Endothelial cell of umbilical vein (primary cell): ENCODE results near the gene ANKS1A. TPM values are rescaled to one million over a fixed set of nuclear protein-coding genes. Genes with fewer than 3 reads are reported as not detected.
"Not testable (repeated sequence)": the region's sequence is repeated elsewhere in the genome, so short reads cannot be mapped to it uniquely, and the experiment has no call there.

ENCODE experiments used
- BruUV-seq: library from RNA; stranded (reverse); fragments of 400-500 nt; replicated peaks from 2 replicates; lab custom pipeline; 2021; lab: Mats Ljungman, UMichigan
- CTCF ChIA-PET: fragments of 300-600, 350-600 bp; sonication (Branson Sonifier 250); formaldehyde crosslinking; loops from one replicate; lab custom pipeline; 2021; ENCODE audit warnings: antibody characterized with exemption, inconsistent platforms; lab: Charles Lee
- POLR2A ChIA-PET: fragments of 300-600, 350-600 bp; sonication (Branson Sonifier 250); formaldehyde crosslinking; loops from one replicate; lab custom pipeline; 2021; ENCODE audit warnings: antibody characterized with exemption, inconsistent platforms; lab: Charles Lee
- DNase-seq: peaks from one replicate; pipeline ENCODE4 v3.0.0-alpha.2; 2011; ENCODE audit warnings: low read depth, low spot score
- FAIRE-seq: peaks from 2 replicates; lab custom pipeline; 2011; peaks lifted over from hg19 to GRCh38; lab: Jason Lieb, UNC
- H2AFZ ChIP-seq: 2 replicates; pipeline ENCODE4 v1.6.0; 2012; ENCODE audit warnings: low read depth, low read length, control low read depth, inconsistent platforms
- H3K27ac ChIP-seq: 2 replicates; pipeline ENCODE4 v1.5.1; 2011; ENCODE audit warnings: low read depth, mild to moderate bottlenecking, control low read depth, low read length, moderate library complexity; ENCODE audit not compliant: insufficient read depth
- H3K27me3 ChIP-seq, 2 experiments: 2 replicates each; pipeline versions ENCODE4 v1.6.0 to v1.6.1; 2011; ENCODE audit warnings: low read length in 2 of 2, mixed read lengths in 1 of 2; ENCODE audit not compliant: control insufficient read depth in 2 of 2, insufficient read depth in 2 of 2
- H3K36me3 ChIP-seq, 2 experiments: 2 replicates in 1 of 2; 3 replicates in 1 of 2; pipeline ENCODE4 v1.5.1; 2011; ENCODE audit warnings: low read length in 2 of 2, mild to moderate bottlenecking in 1 of 2, moderate library complexity in 1 of 2; ENCODE audit not compliant: control insufficient read depth in 2 of 2, insufficient read depth in 2 of 2; ENCODE audit errors: extremely low read depth in 1 of 2
- H3K4me1 ChIP-seq: 3 replicates; pipeline ENCODE4 v1.5.1; 2011; ENCODE audit warnings: mild to moderate bottlenecking, low read length; ENCODE audit not compliant: control insufficient read depth, insufficient read depth; ENCODE audit errors: extremely low read depth
- H3K4me2 ChIP-seq: 2 replicates; pipeline ENCODE4 v1.6.1; 2011; ENCODE audit warnings: low read length, control low read depth, mixed read lengths; ENCODE audit not compliant: insufficient read depth
- H3K4me3 ChIP-seq, 3 experiments: fragments of 200-600 bp in 1 of 3; sonication (generic), shearing (Covaris generic) in 1 of 3; replicated peaks in 1 of 3; 2 replicates each; pipeline ENCODE4 v1.5.1; 2011 to 2016; ENCODE audit warnings: control low read depth in 3 of 3, low read length in 3 of 3, mild to moderate bottlenecking in 2 of 3, inconsistent platforms in 1 of 3, low read depth in 1 of 3, moderate library complexity in 1 of 3; ENCODE audit not compliant: insufficient read depth in 1 of 3
- H3K79me2 ChIP-seq: 2 replicates; pipeline ENCODE4 v1.6.0; 2012; ENCODE audit warnings: low read length, inconsistent platforms; ENCODE audit not compliant: control insufficient read depth, insufficient read depth
- H3K9ac ChIP-seq: replicated peaks from 2 replicates; pipeline ENCODE3; 2011; ENCODE audit warnings: low read length, control low read depth; ENCODE audit not compliant: insufficient read depth; ENCODE audit errors: extremely low read depth
- H3K9me1 ChIP-seq: replicated peaks from 3 replicates; pipeline ENCODE4 v1.6.0; 2011; ENCODE audit warnings: mild to moderate bottlenecking, low read length; ENCODE audit not compliant: control insufficient read depth, insufficient read depth; ENCODE audit errors: extremely low read depth
- H3K9me3 ChIP-seq: replicated peaks from 2 replicates; pipeline ENCODE4 v1.5.1; 2012; ENCODE audit warnings: low read length, inconsistent platforms; ENCODE audit not compliant: control insufficient read depth, insufficient read depth
- H4K20me1 ChIP-seq: replicated peaks from 2 replicates; pipeline ENCODE3; 2011; ENCODE audit warnings: mild to moderate bottlenecking, low read length; ENCODE audit not compliant: control insufficient read depth, insufficient read depth; ENCODE audit errors: extremely low read depth
- CTCF ChIP-seq, 2 donors: IDR thresholded peaks; 1 replicate in 1 of 2; 2 replicates in 1 of 2; pipeline ENCODE4 v1.5.1; 2011; ENCODE audit warnings: low read length in 2 of 2, mild to moderate bottlenecking in 2 of 2, moderate library complexity in 2 of 2, control low read depth in 1 of 2, inconsistent platforms in 1 of 2, low read depth in 1 of 2; ENCODE audit not compliant: insufficient read depth in 1 of 2; ENCODE audit errors: extremely low read depth in 1 of 2
- EZH2 ChIP-seq: IDR thresholded peaks from 2 replicates; pipeline ENCODE4 v1.6.1; 2012; ENCODE audit warnings: borderline replicate concordance, low read depth, mild to moderate bottlenecking, moderate library complexity, low read length, inconsistent platforms; ENCODE audit not compliant: severe bottlenecking
- FOS ChIP-seq: IDR thresholded peaks from 2 replicates; pipeline ENCODE4 v1.6.1; 2011; ENCODE audit warnings: mild to moderate bottlenecking, low read length, moderate library complexity, borderline replicate concordance; ENCODE audit not compliant: insufficient read depth
- GATA2 ChIP-seq: IDR thresholded peaks from 2 replicates; pipeline ENCODE4 v1.7.0; 2011; ENCODE audit warnings: low read depth, mild to moderate bottlenecking, moderate library complexity, mixed read lengths, low read length; ENCODE audit not compliant: insufficient read length, insufficient read depth
- JUN ChIP-seq: IDR thresholded peaks from 2 replicates; pipeline ENCODE4 v1.6.1; 2011; ENCODE audit warnings: borderline replicate concordance, low read depth; ENCODE audit not compliant: insufficient read length, insufficient read depth
- MAX ChIP-seq: IDR thresholded peaks from 2 replicates; pipeline ENCODE4 v1.6.1; 2011; ENCODE audit not compliant: insufficient read depth, insufficient read length
- MYC ChIP-seq: IDR thresholded peaks from one replicate; pipeline ENCODE4 v1.6.1; 2011; ENCODE audit warnings: mild to moderate bottlenecking, low read depth, low read length
- POLR2A ChIP-seq: IDR thresholded peaks from 2 replicates; pipeline ENCODE4 v1.6.1; 2012; ENCODE audit warnings: low read depth, mild to moderate bottlenecking, control low read depth, low read length
- POLR2AphosphoS5 ChIP-seq: IDR thresholded peaks from 2 replicates; pipeline ENCODE4 v1.6.1; 2012; ENCODE audit warnings: low read depth, mild to moderate bottlenecking, control low read depth, low read length, moderate library complexity; ENCODE audit not compliant: insufficient read depth
- dilution Hi-C: fragments of 300-500 bp; cut with MboI; formaldehyde crosslinking; loops from one replicate; pipeline ENCODE4 v1.15.0; 2019; ENCODE audit warnings: low sequenced_read_pairs; ENCODE audit not compliant: extremely low pct_ligation_motif_present
- intact Hi-C: fragments of 100-400 bp; cut with micrococcal nuclease; formaldehyde crosslinking; loops from one replicate; pipeline ENCODE4 v1.10.0; 2022
- polyA plus RNA-seq, 4 experiments: library from polyadenylated mRNA; depleted of rRNA in 3 of 4; stranded (reverse) in 3 of 4; unstranded in 1 of 4; fragments of >200 nt; gene quantifications; 2 replicates each; pipeline versions ENCODE4 v1.2.1 to v1.2.3, GENCODE V29; 2011 to 2012; ENCODE audit warnings: missing spikeins in 1 of 4
- total RNA-seq: library from RNA; stranded (reverse); gene quantifications from 2 replicates; pipeline ENCODE4 v1.2.3, GENCODE V29; 2021

Gene ANKS1A
- total and polyA plus RNA-seq, 2 donors (not counting 3 experiments of a cell fraction or from before 2014, with no cell fraction given), result 8.9 to 26.1 TPM

GRCh38 chr6:34839666-34840352 lies 49.2 kb upstream of the ANKS1A start:
- no TSS peak for BruUV-seq
- dilution Hi-C loops, result no loop called here
- POLR2A ChIA-PET, result interaction anchor here (0.6 kb wide), 1 partner anchor 236 kb away, joined by 4 read pairs; no protein-coding TSS in a partner anchor

DNA sequence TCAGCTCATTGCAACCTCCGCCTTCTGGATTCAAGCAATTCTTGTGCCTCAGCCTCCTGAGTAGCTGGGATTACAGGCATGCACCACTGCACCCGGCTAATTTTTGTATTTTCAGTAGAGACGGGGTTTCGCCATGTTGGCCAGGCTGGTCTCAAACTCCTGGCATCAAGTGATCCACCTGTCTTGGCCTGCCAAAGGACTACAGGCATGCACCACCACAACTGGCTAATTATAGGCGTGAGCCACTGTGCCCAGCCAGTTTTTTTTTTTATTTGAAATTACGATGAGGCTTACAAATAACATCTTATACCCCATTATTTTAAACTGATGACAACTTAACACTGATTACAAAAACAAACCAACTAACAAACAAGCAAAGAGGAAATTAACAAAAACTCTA lies 40.0 kb upstream of the ANKS1A start:
- H3K4me3 ChIP-seq, H3K4me1 ChIP-seq, BruUV-seq, H3K9me1 ChIP-seq, H4K20me1 ChIP-seq, H3K4me2 ChIP-seq, DNase-seq, H2AFZ ChIP-seq, POLR2A ChIA-PET, dilution Hi-C loops, CTCF ChIA-PET, H3K27ac ChIP-seq, intact Hi-C loops, H3K27me3 ChIP-seq, FAIRE-seq, H3K36me3 ChIP-seq, H3K9ac ChIP-seq, H3K79me2 ChIP-seq, H3K9me3 ChIP-seq: not testable (repeated sequence)

More at GRCh38 chr6:34839666-34840352, 49.2 kb upstream of the ANKS1A start:
- no peak for FAIRE-seq
- Histone ChIP-seq H2AFZ (no peak overlapping the region), H4K20me1 (no peaks in the 10 kb centered on the region), H3K4me3 (no peak overlapping the region), H3K9me1 (no peaks in the 10 kb centered on the region), H3K9me3 (no peaks in the 10 kb centered on the region), H3K9ac (no peak overlapping the region), H3K79me2 (no peaks in the 10 kb centered on the region), H3K4me2 (no peak overlapping the region), H3K4me1 (no peaks in the 10 kb centered on the region), H3K27me3 (no peaks in the 10 kb centered on the region), H3K27ac (no peak overlapping the region), H3K36me3 (peaks cover 0 to 6% of the 10 kb centered on the region in 2 experiments)
- TF ChIP-seq EZH2, result no peak
- no peak for TF ChIP-seq POLR2AphosphoS5
- TF ChIP-seq MAX, result no peak
- no peak for TF ChIP-seq JUN
- TF ChIP-seq MYC, result no peak
- TF ChIP-seq CTCF (IDR thresholded peaks at IDR 0.05; ENCODE audit: extremely low read depth in 1 of 2, insufficient read depth in 1 of 2, low read depth in 1 of 2, low read length in 2 of 2), result no peak
- TF ChIP-seq POLR2A, result no peak
- TF ChIP-seq FOS, result no peak
- no peak for TF ChIP-seq GATA2
- intact Hi-C loops, result no loop called here
- DNase-seq, result no peak
- CTCF ChIA-PET, result no interaction called here
